ENCODE results near the gene DSE.

Gene DSE

DNA sequence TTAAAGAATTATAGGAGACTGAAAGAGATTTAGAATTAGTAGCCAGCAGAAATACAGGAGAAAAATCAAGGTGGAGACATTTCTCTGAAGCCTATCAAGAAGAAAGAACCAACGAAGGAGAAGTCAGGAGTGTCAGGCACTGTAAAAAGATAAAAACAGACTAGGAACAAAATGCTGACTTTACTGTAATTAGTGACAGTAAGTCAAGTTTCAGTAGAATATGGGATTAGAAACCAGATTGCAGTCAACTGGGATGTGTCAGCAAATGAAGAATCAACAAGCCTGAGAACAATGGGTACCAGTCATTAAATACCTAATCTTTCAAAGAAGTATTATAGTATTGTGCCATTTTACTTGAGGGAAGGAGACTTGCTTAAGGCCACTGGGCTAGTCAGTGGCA, 112.0 kb downstream of the DSE start:
- DNase-seq (ENCODE audit: low spot score) = no peak

DNA sequence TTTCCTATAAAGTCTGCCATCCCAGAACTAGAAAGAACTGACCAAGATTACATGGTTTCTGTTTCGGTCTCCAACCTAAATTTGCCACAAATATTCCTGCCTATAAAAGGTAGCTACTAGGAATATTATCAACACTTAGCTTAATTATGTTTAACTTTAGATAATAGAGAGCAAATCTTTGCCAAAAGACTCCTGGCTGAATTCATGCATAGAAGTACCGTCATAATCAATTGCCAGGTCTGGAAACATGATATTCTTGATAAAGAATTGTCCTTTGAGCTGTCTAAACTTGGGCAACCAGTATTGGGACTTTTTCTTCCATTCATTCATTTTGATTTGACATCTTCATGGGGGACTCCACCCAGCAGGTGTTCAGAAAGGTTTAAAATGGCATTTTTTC, 112.9 kb downstream of the DSE start:
- no peak for DNase-seq (ENCODE audit: low spot score)

DNA sequence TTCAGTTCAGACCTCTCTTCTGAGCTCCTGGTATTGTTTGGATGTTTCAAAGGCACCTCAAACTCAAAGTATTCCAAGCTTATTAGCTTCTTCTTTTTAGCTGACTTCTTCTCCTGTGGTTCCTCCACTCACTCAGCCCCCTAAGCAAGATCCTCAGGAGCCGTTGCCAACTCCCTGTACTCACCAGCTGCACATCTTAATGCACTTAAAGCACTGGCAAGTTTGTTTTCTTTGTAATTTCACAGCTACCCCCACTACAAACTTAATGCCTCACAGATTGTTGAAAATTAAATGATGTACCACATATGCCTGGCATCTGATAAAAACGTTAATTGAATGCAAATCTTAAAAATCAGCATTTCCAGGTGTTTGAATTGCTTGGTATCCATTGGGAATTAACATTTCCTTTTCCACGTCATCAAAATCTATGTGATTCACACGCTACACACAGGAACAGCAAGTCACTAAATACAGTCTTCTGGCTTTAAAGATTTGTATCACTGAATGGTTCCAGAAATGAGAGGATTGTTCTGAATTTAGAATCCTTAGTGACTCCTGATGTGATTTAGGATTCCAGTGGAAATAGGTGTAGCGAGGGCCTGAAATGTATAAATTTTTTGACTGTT, 114.9 kb downstream of the DSE start:
- DNase-seq (ENCODE audit: low spot score) = no peak

DNA sequence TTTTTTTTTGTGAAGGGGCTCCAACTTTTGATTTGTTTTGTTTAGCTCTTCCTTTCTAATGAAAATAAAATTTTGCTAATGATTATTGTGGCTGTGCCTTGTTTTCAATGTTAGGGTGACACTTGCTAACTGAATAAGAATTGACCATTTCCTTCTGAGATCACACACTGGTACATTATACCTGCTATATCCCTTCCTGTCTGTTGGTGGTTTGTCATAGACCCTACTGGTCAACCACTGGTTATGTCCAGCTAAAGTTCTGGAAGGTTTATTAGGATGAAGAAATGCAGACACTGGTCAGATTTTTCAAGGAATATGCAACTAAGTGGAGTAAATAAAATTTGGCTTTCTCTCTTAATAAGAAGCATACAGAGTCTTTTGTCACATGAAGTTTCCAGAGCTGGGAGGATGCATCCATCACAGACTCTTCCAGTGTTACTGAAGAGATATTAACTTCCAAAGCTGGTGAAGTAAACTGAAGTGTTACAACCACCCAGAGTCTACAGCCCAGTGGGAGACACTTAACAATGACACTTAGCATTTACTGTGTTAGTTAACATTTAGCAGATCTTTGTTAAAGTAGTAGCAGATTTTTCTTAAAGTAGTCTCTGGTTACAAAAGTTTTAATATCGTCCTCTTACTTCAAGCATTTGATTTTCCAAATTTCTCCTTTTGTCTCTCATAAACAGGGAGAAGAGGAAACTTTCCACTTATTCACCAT, 121.0 kb downstream of the DSE start:
- DNase-seq (ENCODE audit: low spot score) = no peak

DNA sequence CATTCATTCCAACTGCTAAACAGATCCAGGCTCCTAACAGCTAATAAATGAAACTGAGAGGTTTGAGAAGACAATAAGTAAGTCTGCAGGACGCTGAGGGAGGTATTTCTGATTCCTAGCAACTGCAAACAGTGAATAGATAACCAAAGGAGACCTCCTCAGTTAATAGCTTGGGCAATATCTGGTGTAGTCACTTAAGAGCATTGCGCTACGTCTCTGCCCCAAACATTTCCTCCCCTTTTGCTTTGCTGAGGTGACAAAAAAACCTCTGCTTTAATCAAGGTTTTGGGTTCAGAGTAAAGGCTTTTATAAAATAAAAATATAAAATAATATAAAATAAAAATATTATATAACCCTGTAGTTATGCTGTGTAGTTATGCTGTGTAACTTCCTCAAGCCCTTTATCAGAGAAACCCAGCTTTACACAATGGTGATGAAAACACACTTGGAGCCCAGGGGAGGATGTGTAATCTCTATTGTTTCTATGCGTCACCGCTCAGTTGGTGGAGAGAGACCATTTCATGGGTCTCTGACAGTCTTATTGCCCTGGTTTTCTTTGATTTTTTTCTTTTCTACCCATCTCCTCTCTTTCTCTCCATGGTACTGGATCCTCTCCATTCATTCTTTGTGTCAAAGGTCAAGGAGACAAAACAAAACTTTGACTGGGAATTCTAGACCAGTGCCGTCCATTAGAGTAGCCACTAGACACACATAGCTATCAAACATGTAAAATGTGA, 121.8 kb downstream of the DSE start:
- DNase-seq (ENCODE audit: low spot score) = no peak

Measured in germinal center (tissue), 1 donor.